ENCODE results near the gene ELP1.

GRCh38 chr9:108874058-108874788, 59.7 kb downstream of the ELP1 start:
- TF ChIP-seq CEBPB (IDR thresholded peaks at IDR 0.05) (no peak), POLR2AphosphoS2 (conservative IDR thresholded peaks at IDR 0.05; ENCODE audit: low read length) (no peak), BCL3 (IDR thresholded peaks at IDR 0.05) (no peak)
- TF ChIP-seq, protein P1, sequence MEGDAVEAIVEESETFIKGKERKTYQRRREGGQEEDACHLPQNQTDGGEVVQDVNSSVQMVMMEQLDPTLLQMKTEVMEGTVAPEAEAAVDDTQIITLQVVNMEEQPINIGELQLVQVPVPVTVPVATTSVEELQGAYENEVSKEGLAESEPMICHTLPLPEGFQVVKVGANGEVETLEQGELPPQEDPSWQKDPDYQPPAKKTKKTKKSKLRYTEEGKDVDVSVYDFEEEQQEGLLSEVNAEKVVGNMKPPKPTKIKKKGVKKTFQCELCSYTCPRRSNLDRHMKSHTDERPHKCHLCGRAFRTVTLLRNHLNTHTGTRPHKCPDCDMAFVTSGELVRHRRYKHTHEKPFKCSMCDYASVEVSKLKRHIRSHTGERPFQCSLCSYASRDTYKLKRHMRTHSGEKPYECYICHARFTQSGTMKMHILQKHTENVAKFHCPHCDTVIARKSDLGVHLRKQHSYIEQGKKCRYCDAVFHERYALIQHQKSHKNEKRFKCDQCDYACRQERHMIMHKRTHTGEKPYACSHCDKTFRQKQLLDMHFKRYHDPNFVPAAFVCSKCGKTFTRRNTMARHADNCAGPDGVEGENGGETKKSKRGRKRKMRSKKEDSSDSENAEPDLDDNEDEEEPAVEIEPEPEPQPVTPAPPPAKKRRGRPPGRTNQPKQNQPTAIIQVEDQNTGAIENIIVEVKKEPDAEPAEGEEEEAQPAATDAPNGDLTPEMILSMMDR (IDR thresholded peaks at IDR 0.05), result no peak
